Adipose tissue (tissue), 3 donors: Measurements from ENCODE around the gene NARF. TPM values are rescaled to one million over a fixed set of nuclear protein-coding genes. Genes with fewer than 3 reads are reported as not detected.

Experiments
- polyA plus RNA-seq, 3 donors: library from polyadenylated mRNA; stranded (reverse); fragments of 200-250 nt; gene quantifications; one replicate each; pipeline ENCODE4 v1.2.3, GENCODE V29; 2013
- donor health status: healthy with polysubstance abuse.
- donor health status: Bipolar disorder and iron deficiency.
- donor health status: healthy.

The NARF gene
- polyA plus RNA-seq, 3 donors: 45.6 to 72.2 (median 51.9) TPM

Other genes starting within 250 kb of the NARF start
- 10 to 100 TPM; 22.7 to 23.7 (median 22.9) TPM for gene CCDC57, start 245.9 kb upstream of the NARF start, polyA plus RNA-seq
- gene SLC16A3, start 229.7 kb upstream of the NARF start, polyA plus RNA-seq: 10 to 100 TPM in 2 of 3 donors, 1 to 10 TPM in 1; 6.5 to 36.7 (median 16.5) TPM
- gene CSNK1D, start 185.0 kb upstream of the NARF start, polyA plus RNA-seq: 100 to 1,000 TPM in 1 of 3 donors, 10 to 100 TPM in 2; 69.1 to 113 (median 90.8) TPM
- gene CD7, start 141.1 kb upstream of the NARF start, polyA plus RNA-seq: 1 to 10 TPM; 1.6 to 4.7 (median 1.6) TPM
- 10 to 100 TPM in 2 of 3 donors, 1 to 10 TPM in 1; 3.8 to 24.1 (median 16.4) TPM for gene SECTM1, start 125.0 kb upstream of the NARF start, polyA plus RNA-seq
- not detected for gene TEX19, start 99.5 kb upstream of the NARF start, polyA plus RNA-seq
- under 1 TPM in 1 of 3 donors, not detected in 2; 0.32 TPM for gene UTS2R, start 87.0 kb upstream of the NARF start, polyA plus RNA-seq
- 10 to 100 TPM; 62.8 to 66.8 (median 66.4) TPM for gene HEXD, start 40.4 kb upstream of the NARF start, polyA plus RNA-seq
- gene OGFOD3, start 40.2 kb upstream of the NARF start, polyA plus RNA-seq: 10 to 100 TPM; 14.8 to 26.3 (median 18.6) TPM
- 10 to 100 TPM; 42.5 to 70.0 (median 43.6) TPM for gene CYBC1, start 8.0 kb upstream of the NARF start, polyA plus RNA-seq
- gene FOXK2, start 61.0 kb downstream of the NARF start, polyA plus RNA-seq: 10 to 100 TPM; 11.3 to 22.0 (median 16.0) TPM
- 10 to 100 TPM; 53.3 to 71.9 (median 65.0) TPM for gene WDR45B, start 189.7 kb downstream of the NARF start, polyA plus RNA-seq
- 10 to 100 TPM in 1 of 3 donors, 1 to 10 TPM in 2; 6.1 to 12.5 (median 8.6) TPM for gene RAB40B, start 240.0 kb downstream of the NARF start, polyA plus RNA-seq